Pancreas (tissue), 10 donors: ENCODE measurements around the gene SULT1E1. TPM values are rescaled to one million over a fixed set of nuclear protein-coding genes. Genes with fewer than 3 reads are reported as not detected.

Experiments
- ATAC-seq, 4 donors: fragments of 200-7000 bp; cut with Tn5 transposase; one replicate each; pipeline versions ENCODE4 v1.8.0 to v1.9.1; 2020; ENCODE audit warnings: mild to moderate bottlenecking in 4 of 4, moderate library complexity in 4 of 4
- DNase-seq, 6 donors: peaks; one replicate each; pipeline ENCODE4 v3.0.0-alpha.2; 2020
- FAIRE-seq: peaks from 2 replicates; lab custom pipeline; 2012; peaks lifted over from hg19 to GRCh38; lab: Jason Lieb, UNC
- H3K27ac ChIP-seq, 4 donors: fragments of 200-600 bp; sonication (generic); 1 replicate in 3 of 4; 2 replicates in 1 of 4; pipeline versions ENCODE4 v1.5.0 to v1.8.0; 2020
- H3K27me3 ChIP-seq, 4 donors: fragments of 200-600 bp; one replicate each; pipeline ENCODE4 v1.8.0; 2021
- H3K36me3 ChIP-seq, 3 donors: fragments of 200-600 bp; sonication (generic) in 1 of 3; one replicate each; pipeline versions ENCODE4 v1.5.0 to v1.8.0; 2020 to 2021
- H3K4me1 ChIP-seq, 3 donors: fragments of 200-600 bp; one replicate each; pipeline ENCODE4 v1.8.0; 2021
- H3K4me3 ChIP-seq, 4 donors: fragments of 200-600 bp; sonication (generic) in 2 of 4; one replicate each; pipeline versions ENCODE4 v1.5.0 to v1.8.0; 2020 to 2021
- H3K9me3 ChIP-seq, 4 donors: fragments of 200-600 bp; one replicate each; pipeline ENCODE4 v1.8.0; 2021
- WGBS, 2 donors: extraction: QIAGEN DNeasy Blood & Tissue Kit; methylation state at CpG; one replicate each; pipeline ENCODE4 v1.1.7; 2013; 5-methylcytosine and 5-hydroxymethylcytosine counted together
- intact Hi-C, 3 donors: fragments of 100-400 bp; cut with DNase I; formaldehyde crosslinking; loops; one replicate each; pipeline versions ENCODE4 v1.11.1 to v1.14.2; 2022
- polyA plus RNA-seq, 2 donors: library from polyadenylated mRNA; stranded (reverse); fragments of 200-250 nt; gene quantifications; one replicate each; pipeline ENCODE4 v1.2.3, GENCODE V29; 2013
- total RNA-seq, 6 donors: library from RNA; stranded (reverse); fragmentation: NEBNext Ultra II Directional in 4 of 6; extraction: Animal tissue kit (Norgen Biotek cat#: 25700) in 4 of 6; gene quantifications; one replicate each; pipeline versions ENCODE4 v1.2.1 to v1.2.4, GENCODE V29; 2021 to 2023
- TF ChIP-seq, protein P1 (sequence below), 4 donors: fragments of 200-600 bp; sonication (generic) in 3 of 4; IDR thresholded peaks; one replicate each; pipeline versions ENCODE4 v1.5.0 to v1.8.0; 2021; ENCODE audit warnings: antibody characterized with exemption in 4 of 4
- donor health status: healthy with polysubstance abuse.
- donor health status: DM: no; HTN: no; CAD: no; lungs with moderate emphysema.
- donor health status: DM: no; HTN: no; CAD: no.
- donor health status: control.
- donor health status: control.
- donor health status: Bipolar disorder and iron deficiency.
- donor health status: DM: yes; HTN: yes; CAD: no.
- donor health status: DM: no; HTN: no; CAD: no.
- donor health status: DM: no; HTN: no; CAD: no.
- donor health status: DM: yes; HTN: yes; CAD: no.

Gene SULT1E1
- total and polyA plus RNA-seq, 8 donors, result 0.13 to 0.37 TPM; not detected in 6

GRCh38 chr4:69800599-69800998, 59.3 kb downstream of the SULT1E1 start:
- no peaks in the 10 kb centered on the region for H3K9me3 ChIP-seq
- FAIRE-seq (no peak), DNase-seq (no peak), ATAC-seq (no peak)
- WGBS, 2 donors, result 88 to 95% methylated on average over 1 of the region's 1 CpG
- TF ChIP-seq, protein P1, sequence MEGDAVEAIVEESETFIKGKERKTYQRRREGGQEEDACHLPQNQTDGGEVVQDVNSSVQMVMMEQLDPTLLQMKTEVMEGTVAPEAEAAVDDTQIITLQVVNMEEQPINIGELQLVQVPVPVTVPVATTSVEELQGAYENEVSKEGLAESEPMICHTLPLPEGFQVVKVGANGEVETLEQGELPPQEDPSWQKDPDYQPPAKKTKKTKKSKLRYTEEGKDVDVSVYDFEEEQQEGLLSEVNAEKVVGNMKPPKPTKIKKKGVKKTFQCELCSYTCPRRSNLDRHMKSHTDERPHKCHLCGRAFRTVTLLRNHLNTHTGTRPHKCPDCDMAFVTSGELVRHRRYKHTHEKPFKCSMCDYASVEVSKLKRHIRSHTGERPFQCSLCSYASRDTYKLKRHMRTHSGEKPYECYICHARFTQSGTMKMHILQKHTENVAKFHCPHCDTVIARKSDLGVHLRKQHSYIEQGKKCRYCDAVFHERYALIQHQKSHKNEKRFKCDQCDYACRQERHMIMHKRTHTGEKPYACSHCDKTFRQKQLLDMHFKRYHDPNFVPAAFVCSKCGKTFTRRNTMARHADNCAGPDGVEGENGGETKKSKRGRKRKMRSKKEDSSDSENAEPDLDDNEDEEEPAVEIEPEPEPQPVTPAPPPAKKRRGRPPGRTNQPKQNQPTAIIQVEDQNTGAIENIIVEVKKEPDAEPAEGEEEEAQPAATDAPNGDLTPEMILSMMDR (IDR thresholded peaks at IDR 0.05), result no peak
- intact Hi-C loops, result no loop called here
- no peak overlapping the region for H3K4me3 ChIP-seq
- H3K36me3 ChIP-seq, result no peaks in the 10 kb centered on the region
- no peaks in the 10 kb centered on the region for H3K4me1 ChIP-seq
- no peak overlapping the region for H3K27ac ChIP-seq
- H3K27me3 ChIP-seq, result no peaks in the 10 kb centered on the region

DNA sequence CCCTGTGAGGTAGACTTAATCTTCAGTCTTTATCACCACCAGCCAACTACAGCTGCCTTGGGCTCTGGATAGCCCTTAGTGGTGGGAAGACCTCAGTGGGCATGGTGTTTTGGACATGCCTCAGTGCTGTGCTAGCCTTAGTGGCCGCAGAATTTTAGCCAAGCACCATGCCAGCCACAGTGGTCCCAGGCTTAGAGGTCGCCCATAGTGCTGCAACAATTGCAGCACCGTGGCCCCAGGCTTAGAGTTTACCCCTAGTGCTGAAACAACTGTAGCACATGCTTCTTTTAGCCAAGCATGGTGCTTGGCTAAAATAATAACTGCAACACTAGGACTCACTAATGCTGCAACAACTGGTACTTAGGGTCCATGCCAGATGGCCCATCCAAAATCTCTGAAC, 60.6 kb downstream of the SULT1E1 start:
- DNase-seq (no peak), FAIRE-seq (no peak), ATAC-seq (no peak)
- Histone ChIP-seq H3K36me3 (no peaks in the 10 kb centered on the region), H3K4me1 (no peaks in the 10 kb centered on the region), H3K27me3 (no peaks in the 10 kb centered on the region), H3K4me3 (no peak overlapping the region), H3K27ac (no peak overlapping the region), H3K9me3 (no peaks in the 10 kb centered on the region)
- intact Hi-C loops, result no loop called here
- TF ChIP-seq, protein P1 (IDR thresholded peaks at IDR 0.05), result no peak
- WGBS, 2 donors, result 90 to 98% methylated on average over 3 of the region's 3 CpGs

GRCh38 chr4:69793732-69794131, 66.2 kb downstream of the SULT1E1 start:
- TF ChIP-seq, protein P1 (IDR thresholded peaks at IDR 0.05), result no peak
- Histone ChIP-seq H3K4me3 (no peak overlapping the region), H3K27ac (no peak overlapping the region), H3K36me3 (no peaks in the 10 kb centered on the region), H3K4me1 (no peaks in the 10 kb centered on the region), H3K9me3 (no peaks in the 10 kb centered on the region), H3K27me3 (no peaks in the 10 kb centered on the region)
- ATAC-seq, result no peak
- no peak for DNase-seq
- FAIRE-seq, result no peak
- intact Hi-C loops, result no loop called here

Other genes with a start within 250 kb of the SULT1E1 start
- gene UGT2A2, start 220.5 kb downstream of the SULT1E1 start, total RNA-seq, result not detected
- gene UGT2A2, start 220.5 kb downstream of the SULT1E1 start, polyA plus RNA-seq, result not detected
- gene UGT2A1, start 206.9 kb downstream of the SULT1E1 start, total RNA-seq, result not detected
- not detected for gene UGT2A1, start 206.9 kb downstream of the SULT1E1 start, polyA plus RNA-seq
- gene SULT1B1, start 99.5 kb downstream of the SULT1E1 start, total RNA-seq, result 1 to 10 TPM in 2 of 6 donors, under 1 TPM in 4; 0.08 to 2.1 (median 0.40) TPM
- gene SULT1B1, start 99.5 kb downstream of the SULT1E1 start, polyA plus RNA-seq, result under 1 TPM; 0.05 to 0.08 TPM
- gene CSN1S1, start 70.9 kb upstream of the SULT1E1 start, total RNA-seq, result 1 to 10 TPM in 2 of 6 donors, not detected in 4; 1.3 to 3.4 TPM
- under 1 TPM in 1 of 2 donors, not detected in 1; 0.19 TPM for gene CSN1S1, start 70.9 kb upstream of the SULT1E1 start, polyA plus RNA-seq
- gene CSN2, start 105.6 kb upstream of the SULT1E1 start, total RNA-seq, result not detected
- gene CSN2, start 105.6 kb upstream of the SULT1E1 start, polyA plus RNA-seq, result not detected
- gene STATH, start 135.8 kb upstream of the SULT1E1 start, total RNA-seq, result not detected
- not detected for gene STATH, start 135.8 kb upstream of the SULT1E1 start, polyA plus RNA-seq
- not detected for gene HTN3, start 168.3 kb upstream of the SULT1E1 start, total RNA-seq
- not detected for gene HTN3, start 168.3 kb upstream of the SULT1E1 start, polyA plus RNA-seq
- gene HTN1, start 190.3 kb upstream of the SULT1E1 start, total RNA-seq, result not detected
- not detected for gene HTN1, start 190.3 kb upstream of the SULT1E1 start, polyA plus RNA-seq